Measurements from ENCODE around the gene CXXC1.
"Not testable (repeated sequence)": the region's sequence is repeated elsewhere in the genome, so short reads cannot be mapped to it uniquely, and the experiment has no call there.

The CXXC1 gene

DNA sequence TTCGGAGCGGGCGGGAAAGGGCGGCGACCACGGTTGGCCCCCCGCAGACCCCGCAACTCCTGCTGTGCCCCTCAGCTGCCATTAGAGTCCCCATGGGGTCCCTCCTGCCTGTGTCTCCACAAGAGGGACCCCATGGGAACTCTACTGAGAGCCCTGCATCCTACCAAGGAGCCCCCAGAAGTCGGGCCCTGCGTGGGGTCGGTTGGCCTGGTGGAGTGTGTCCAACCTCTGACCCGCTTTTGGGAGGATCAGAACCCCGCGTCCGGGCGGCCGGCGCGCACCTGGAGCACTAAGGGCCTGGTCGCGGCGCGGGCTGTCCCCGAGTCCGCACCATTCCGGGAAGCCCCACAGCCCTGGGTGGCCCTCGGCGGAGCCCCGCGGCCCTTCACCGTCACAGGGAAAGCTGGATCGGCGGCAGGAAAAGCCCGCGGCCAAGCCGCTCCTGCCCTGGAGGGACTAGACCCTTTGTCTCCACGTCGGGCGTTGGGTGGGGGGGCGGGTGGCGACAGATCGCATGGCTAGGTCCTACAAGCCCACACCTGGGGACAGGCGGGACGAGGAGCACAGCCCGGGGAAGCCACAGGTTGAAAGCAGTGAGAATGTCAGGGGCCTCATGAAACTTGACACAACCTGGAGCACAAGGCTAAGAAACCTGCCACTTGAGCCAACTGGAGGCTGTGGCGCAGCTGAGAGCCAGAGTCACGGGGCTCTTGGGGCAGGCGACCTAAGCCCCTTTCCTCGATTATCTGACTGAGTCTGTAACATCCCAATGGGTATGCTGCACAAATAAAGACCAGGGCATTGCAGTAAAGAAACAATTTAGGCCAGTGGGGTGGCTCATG, 11.2 kb upstream of the CXXC1 start:
- no peak for FAIRE-seq
- no peak for DNase-seq (ENCODE audit: extremely low spot score, insufficient read length, low read depth)

DNA sequence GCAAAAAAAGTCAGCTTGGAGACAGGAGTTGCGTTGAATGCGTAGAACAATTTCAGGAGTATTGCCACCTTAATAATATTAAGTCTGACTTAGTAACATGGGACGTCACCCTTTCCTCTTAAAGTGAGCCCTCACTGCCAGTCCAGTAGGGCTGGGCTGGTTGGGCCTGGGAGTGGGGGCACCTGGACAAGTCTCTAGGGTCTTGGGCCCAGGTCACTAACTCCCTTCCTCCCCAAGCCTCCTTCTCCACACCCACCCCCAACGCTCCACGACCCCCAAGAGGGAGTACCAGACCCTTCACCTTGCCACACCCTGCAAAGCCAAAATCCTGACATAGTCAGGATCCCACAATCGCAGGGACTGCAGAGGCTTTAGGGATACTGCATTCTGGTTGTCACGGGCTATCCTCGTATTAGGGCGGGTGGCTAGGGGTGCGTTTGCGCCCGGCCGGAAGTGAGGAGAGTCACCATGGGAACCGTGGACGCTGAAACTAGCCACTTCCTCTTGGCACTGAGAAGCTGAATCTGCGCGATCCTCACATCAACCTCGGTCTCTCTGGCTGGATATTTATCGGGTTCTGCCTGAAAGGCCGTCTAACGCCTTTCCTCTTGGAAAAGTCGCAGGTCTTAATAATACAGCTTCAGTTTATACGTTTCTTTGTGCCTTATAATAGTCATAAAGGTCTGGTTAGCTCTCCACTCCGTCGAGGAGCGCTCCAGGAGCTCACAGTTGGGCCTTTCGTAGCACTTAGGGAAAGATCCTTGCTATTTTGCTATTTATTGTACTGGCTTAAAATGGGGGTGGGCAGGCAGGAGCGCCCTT, 10.3 kb upstream of the CXXC1 start:
- peak; percentile 68 for DNase-seq (ENCODE audit: extremely low spot score, insufficient read length, low read depth)

DNA sequence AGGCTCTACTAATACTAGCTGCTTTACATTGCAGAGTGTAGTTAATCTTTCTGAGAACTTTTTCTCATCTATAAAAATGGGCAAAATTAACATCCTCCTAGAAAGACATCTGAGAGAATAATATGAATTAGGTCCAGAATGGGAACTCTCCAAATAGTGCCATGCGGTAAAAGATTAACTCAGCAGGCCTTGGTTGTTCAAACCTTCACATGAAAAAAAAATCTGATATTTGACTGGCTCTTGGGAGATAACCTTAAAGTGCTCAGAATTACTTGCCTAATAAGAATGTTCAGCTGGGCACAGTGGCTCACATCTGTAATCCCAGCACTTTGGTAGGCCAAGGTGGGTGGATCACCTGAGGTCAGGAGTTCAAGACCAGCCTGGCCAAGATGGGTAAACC, 5.5 kb upstream of the CXXC1 start:
- no peak for FAIRE-seq

More for the DNA sequence above, 10.3 kb upstream of the CXXC1 start:
- FAIRE-seq = peak; percentile 98

DNA sequence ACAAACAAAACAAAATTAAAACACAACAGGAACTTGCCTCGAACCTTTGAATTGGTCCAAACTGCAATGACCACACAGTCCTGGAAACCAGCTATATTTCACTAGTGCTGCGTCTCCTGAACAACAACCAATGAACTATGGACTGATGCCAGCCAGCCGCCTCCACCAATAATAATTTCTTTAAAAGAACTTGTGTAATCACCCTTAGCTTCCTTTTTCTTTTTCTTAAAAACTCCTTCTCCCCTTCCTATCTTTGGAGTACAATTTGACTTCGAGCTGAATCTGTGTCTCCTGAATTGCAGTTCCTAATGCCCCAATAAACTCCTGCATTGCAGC, 1.6 kb upstream of the CXXC1 start:
- no peak for FAIRE-seq
- DNase-seq (ENCODE audit: extremely low spot score, insufficient read length, low read depth) = no peak

More for the DNA sequence above, 5.5 kb upstream of the CXXC1 start:
- no peak for DNase-seq (ENCODE audit: extremely low spot score, insufficient read length, low read depth)

DNA sequence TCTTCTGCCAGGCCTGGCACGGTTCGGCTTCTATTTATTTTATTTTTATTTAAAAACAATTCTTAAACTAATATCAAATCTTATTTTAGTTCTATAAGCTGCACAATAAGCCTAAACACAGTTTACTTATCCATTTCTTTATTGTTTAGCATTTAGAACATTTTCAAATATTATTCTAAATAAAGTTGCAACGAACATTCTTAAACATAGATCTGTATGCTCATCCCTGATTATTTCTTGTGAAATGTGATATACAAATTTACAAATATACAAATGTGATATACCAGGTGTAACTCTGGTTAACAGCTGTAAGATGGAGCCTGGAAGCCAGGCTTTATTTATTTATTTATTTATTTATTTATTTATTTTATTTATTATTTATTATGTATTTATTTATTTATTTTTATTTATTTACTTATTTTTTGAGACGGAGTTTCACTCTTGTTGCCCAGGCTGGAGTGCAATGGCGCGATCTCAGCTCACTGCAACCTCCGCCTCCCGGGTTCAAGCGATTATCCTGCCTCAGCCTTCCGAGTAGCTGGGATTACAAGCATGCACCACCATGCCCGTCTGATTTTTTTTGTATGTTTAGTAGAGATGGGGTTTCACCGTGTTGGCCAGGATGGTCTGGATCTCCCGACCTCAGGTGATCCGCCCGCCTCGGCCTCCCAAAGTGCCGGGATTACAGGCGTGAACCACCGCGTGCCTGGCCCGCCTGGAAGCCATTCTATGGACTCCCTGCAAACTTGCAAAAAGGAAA, 1.0 kb upstream of the CXXC1 start:
- not testable (repeated sequence) for DNase-seq (ENCODE audit: extremely low spot score, insufficient read length, low read depth)
- FAIRE-seq = peak; percentile 35

DNA sequence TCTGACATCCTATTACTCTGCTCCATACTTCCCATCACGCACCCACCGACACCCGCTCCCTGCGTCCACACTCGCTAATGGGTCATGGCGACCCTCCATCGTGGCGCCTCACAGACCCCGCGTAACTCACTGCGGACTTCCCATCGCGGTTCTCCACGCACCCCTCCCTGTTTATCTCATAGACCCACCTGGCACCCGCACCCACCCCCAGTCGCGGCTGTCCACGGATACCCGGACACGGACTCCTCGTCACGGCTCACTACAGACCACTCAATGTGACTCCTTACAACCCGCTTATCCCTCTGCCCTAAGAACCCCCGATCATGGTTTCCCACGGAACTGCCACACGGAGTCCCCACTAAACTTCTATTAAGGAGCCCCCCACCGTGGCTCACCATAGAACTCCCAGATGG, 458 bp downstream of the CXXC1 start:
- no peak for FAIRE-seq
- DNase-seq (ENCODE audit: extremely low spot score, insufficient read length, low read depth) = no peak

DNA sequence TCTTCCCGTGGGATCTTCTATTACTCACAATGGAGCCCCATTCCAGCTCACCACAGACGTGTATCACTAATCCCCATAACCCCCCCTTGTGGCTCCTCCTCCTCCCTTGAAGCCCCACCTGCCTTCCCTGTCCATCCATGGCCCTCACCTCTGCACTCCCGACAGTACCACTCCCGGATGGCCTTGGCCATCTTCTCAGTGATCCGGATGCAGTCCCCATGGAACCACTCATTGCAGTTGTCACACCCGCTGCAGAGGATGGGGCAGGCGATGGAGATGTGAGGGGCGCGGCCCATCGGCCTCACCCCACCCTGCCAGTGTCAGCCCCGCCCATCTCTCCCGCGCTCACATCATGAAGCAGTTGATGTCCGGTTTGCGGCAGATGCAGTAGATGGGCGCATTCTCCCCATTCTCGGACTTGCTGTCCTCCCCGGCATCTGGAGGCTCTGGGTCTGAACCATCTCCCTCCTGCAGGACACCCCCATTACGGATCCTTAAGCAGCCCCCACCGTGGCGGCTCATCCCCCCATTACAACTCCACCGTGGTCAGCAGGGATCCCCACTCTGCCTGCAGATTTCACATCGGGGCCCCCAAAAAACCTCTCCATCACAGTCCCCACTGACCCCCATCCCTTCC, 983 bp downstream of the CXXC1 start:
- FAIRE-seq (peak; percentile 47), DNase-seq (ENCODE audit: extremely low spot score, insufficient read length, low read depth) (no peak)

DNA sequence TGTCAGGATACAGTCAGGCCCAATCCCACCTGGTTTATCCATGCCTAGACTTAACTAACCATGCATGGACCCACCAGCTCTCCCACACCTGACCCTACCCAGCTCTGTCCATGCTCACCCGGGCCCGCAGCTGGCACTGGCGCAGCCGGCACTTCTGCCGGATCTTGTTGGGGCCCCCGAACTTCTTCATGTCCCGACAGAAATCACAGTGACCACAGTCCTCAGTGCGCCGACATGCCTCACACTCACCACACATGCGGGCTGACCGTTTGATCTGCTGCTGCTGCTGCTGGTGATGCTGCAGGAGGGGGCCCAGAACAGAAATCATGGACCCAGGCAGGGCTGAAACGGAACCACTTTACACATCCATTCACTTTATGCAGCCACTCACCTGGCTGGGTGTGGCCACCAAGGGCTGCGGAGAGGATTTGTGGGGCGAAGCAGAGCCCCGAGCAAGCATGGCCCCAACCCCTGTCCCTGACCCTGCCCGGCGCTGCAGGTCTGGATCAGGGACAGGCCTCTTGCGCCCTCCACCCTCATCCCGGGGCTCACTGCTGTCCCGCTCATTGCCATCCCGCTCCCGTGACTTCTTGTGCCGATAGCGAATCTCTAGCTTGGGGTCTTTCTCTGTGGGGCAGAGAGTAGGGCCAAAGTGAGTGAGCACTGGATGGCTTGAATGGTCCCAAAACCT, 1.7 kb downstream of the CXXC1 start:
- DNase-seq (ENCODE audit: extremely low spot score, insufficient read length, low read depth) (no peak), FAIRE-seq (no peak)

DNA sequence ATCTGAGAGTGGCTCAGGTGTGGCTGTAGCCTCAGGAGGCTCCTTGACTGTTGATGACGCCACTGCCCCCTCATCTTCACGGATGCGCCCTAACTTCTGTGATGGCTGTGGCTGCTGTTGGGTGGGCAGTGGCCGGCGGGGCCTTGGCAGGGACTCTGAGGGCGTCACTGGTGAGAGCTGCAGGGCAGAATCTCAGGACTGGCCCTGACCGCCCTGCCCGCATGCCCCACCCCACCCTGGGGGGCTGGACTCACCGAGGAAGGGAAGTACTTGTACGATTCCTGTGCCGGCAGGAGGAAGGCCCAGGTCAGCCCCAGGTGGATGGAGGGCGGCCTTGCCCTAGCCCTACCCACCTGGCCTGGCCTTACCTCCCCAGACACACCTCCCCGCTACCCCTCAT, 2.4 kb downstream of the CXXC1 start:
- FAIRE-seq = no peak
- no peak for DNase-seq (ENCODE audit: extremely low spot score, insufficient read length, low read depth)

DNA sequence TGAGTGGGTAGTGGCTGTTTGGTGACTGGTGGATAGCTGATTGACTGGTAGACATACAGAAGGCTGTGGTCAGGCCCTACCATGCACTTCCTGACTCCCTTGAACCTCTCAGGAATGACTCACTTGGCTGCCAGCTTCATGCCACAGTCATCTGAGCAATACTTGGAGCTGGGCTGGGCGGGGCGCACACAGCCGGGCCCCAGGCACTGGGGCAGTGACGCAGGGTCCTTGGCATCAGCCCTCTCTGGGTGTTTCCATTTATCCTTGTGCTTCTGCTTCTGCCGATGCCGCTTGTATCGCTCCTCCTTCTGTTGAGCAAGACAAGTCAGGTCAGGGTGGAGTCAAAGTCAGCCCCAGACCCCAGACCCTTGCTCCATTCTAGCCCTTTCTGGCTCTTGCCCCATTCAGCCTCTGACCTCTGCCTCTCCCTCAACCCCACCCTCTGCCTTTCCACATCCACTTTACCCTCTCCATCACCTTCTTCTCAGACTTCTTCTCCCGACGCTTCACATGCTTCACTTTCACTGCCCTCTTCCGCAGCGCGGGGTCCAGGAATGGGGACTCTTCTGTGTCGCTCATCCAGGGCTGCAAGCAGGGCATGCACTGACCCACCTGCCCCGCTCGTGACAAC, 3.1 kb downstream of the CXXC1 start:
- no peak for DNase-seq (ENCODE audit: extremely low spot score, insufficient read length, low read depth)
- FAIRE-seq = no peak

DNA sequence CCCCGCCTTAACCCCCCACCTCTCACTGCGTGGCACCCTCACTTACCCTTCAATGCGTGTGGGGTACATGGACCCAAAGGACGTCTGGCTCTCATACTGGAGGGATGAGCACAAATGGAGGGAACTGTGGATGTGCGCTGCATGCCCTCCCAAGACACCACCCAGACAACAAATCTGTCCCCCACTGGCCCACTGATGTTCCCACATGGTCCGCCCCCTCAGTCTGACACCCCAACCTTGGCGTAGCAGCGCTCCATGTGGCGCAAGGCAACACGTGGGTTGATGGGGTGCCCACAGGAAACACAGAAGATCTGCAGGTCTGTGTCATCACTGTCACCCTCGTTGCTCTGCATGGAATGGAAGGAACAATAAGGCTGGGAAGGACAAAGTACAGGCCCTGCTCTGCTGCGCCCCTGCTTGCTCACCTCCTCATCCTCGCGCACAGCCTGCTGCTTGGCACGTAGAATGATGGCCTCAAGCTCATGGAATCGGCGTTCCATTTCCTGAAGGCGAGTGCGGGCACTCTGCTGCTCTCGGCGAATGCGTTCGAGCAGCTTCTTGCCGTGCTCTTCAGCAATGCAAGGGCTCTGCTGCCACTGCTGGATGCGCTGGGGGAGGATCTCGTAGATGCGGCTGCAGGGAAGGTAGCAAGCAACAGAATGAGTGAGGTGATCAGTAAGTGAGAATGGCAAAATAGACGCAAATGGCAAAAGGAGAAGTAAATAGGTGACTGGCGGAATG, 3.9 kb downstream of the CXXC1 start:
- no peak for FAIRE-seq
- no peak for DNase-seq (ENCODE audit: extremely low spot score, insufficient read length, low read depth)

DNA sequence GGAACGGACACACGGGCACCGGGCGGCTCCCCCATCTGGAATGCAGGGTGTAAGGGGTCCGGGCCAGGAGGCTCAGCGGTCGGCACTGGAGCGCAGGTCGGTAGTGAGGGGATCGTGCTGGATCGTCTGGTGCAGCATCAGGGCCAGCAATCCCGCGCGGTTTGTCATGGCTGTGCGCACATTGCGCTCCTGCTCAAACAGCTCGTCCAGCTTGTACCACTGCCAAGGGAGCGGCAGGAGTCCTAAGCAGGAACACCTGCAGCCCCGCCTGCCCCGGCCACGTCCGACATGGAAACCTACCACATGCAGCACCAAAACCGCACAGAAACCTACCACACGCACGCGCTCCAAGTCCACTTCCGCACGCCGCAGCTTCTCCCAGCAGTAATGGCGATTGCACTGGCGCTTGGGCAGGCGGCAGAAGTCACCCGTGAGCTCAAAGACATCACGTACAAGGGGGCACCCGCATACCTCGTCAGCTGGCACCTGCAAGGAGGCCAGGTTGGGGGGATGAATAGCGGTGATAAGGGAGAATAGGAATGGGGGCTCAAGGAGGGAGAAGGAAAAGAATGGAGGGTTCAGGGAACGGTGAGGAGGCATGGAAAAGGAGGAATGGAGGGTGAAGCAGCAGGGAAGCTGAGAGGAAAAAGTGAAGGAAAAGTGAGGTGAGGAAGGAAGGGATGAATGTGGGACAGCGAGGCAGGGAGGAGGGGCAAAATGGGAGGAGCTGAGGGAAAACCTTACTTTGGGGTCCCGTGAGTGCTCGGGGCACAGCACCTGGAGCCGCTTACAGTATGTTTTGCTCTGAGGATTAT, 4.8 kb downstream of the CXXC1 start:
- no peak for FAIRE-seq
- DNase-seq (ENCODE audit: extremely low spot score, insufficient read length, low read depth) = no peak

DNA sequence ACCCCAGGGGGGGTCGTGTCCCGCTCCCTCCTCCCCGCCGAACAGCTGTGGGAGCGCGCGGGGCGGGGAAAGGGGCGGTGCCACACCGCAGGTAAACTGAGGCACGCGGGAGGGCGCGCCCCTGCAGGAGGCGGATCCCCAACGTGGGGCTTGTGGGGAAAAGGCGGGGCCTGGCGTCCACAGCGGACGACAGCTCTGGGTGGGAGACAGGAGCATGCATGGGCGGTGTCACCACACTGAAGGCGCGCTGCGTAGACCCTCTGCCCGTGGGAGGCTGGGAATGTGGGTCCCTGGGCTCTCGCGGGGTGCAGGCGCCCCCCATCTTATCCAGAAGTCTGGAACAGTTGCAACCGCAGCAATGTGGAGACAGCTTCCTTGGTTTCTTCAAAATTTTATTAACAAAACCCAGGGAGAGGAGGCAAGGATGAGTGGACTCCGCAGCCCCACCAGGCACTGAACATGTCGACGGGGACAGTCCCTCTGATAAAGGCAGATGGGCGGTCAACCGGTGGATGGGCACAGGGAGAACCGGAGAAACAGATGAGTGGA, 5.4 kb downstream of the CXXC1 start:
- DNase-seq (ENCODE audit: extremely low spot score, insufficient read length, low read depth) (no peak), FAIRE-seq (no peak)

DNA sequence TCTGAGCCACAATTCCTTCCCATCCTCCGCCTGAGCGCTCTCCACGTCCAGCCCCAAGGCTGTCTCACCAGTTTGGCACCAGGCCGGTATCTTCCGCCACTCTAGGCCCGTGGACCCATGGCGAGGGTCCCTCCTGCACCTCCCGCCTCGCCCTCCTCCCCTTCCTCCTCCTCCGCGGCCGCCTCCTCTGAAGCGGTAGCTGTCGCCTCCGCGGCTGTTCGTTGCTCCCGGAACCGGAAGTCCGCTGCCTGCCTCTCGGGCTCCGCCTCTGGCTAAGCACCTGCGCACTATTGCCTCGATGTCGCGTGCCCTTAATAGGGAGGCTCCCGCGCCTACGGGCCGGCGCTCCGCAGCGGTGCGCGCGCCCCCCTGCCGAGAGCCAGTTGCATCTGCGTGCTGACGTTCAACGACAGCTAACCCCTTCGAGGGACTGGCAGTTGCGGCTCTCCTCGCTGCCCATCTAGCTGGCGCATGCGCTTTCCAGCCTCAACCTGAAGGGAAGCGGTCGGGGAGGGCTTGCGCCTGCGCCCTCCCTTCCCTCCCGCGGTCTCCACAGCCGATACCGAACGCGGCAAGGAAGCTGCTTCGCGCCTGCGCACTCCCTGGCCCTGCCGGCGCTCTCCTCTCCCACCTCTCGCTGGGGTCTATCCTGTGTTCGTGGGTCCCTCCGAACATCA, 6.1 kb downstream of the CXXC1 start, which contains the start of gene MBD1:
Gene MBD1 (minus strand): TSS at position 229 of the 677 bp plus-strand sequence. CDS start 1,531 bp downstream, outside the sequence.
- FAIRE-seq (peak; percentile 100), DNase-seq (ENCODE audit: extremely low spot score, insufficient read length, low read depth) (peak; percentile 95)

DNA sequence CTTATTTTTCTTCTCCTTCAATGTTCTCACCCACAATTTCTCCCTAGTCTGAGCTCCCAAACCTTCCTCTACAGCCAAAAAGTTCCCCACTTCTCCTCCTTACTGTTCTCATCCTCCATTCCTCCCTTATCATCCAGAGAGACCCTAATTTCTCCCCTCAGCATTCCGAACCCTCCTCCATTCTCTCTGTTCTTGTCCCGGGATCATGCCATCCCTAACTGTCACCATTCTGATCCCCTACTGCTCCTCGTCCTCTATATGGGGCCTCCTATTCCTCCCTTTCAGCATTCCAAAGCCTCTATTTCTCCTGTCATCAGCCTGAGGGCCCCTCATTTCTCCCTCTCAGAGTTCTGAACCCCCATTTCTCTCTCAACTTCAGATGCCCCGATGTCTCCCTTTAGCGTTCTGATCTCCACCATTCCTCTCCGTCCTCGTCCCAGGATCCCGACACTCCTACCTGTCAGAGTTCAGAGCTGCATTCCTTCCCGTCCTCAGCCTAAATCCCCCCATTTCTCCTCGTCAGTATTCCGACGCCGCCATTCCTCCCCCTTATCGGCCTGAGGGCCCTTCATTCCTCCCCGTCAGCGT, 6.7 kb downstream of the CXXC1 start:
- FAIRE-seq (no peak), DNase-seq (ENCODE audit: extremely low spot score, insufficient read length, low read depth) (no peak)

DNA sequence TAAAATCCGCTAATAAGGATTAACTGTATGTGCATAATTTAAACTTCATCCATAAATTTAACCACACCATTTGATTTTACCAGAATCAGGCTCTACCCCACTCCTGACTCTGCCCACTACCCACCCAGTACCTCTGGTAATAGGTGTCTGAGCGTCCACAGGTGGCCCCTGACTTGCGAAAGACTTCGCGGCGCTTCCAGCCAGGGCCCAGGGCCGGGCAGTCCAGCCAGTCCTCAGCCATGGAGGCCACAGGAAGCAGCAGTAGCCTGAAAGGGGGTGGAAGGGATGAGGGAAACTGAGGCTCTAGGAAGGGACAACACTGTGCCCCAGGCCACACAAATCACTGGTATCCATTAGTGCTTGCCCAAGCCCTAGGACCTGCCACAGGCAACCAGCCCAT, 7.7 kb downstream of the CXXC1 start:
- no peak for DNase-seq (ENCODE audit: extremely low spot score, insufficient read length, low read depth)
- no peak for FAIRE-seq
